Measurements from ENCODE around the gene P2RY2.

GRCh38 chr11:73192272-73192671 is 25.8 kb upstream of the P2RY2 start:
- TF ChIP-seq CTCF (IDR thresholded peaks at IDR 0.05) (no peak), POLR2A (IDR thresholded peaks at IDR 0.05) (no peak)
